Duodenal mucosa (tissue), 2 donors: Measurements from ENCODE around the gene CPLX1.
"Not testable (repeated sequence)": the region's sequence is repeated elsewhere in the genome, so short reads cannot be mapped to it uniquely, and the experiment has no call there.

ENCODE experiments used
- H3K27ac ChIP-seq: one replicate; pipeline ENCODE4 v1.7.0; 2013; ENCODE audit warnings: low read depth, low read length
- H3K27me3 ChIP-seq, 2 donors: one replicate each; pipeline ENCODE4 v1.7.0; 2013; ENCODE audit warnings: low read length in 2 of 2, control low read depth in 1 of 2; ENCODE audit not compliant: insufficient read depth in 2 of 2, control insufficient read depth in 1 of 2
- H3K36me3 ChIP-seq, 2 donors: one replicate each; pipeline ENCODE4 v1.7.0; 2013; ENCODE audit warnings: low read length in 2 of 2, control low read depth in 1 of 2; ENCODE audit not compliant: insufficient read depth in 2 of 2, control insufficient read depth in 1 of 2
- H3K4me1 ChIP-seq, 2 donors: one replicate each; pipeline ENCODE4 v1.7.0; 2013; ENCODE audit warnings: low read length in 2 of 2, control low read depth in 1 of 2; ENCODE audit not compliant: insufficient read depth in 2 of 2, control insufficient read depth in 1 of 2
- H3K4me3 ChIP-seq, 2 donors: one replicate each; pipeline ENCODE4 v1.7.0; 2013; ENCODE audit warnings: low read length in 2 of 2, low read depth in 1 of 2
- H3K9ac ChIP-seq, 2 donors: one replicate each; pipeline ENCODE4 v1.7.0; 2013; ENCODE audit warnings: low read length in 2 of 2, low read depth in 1 of 2
- H3K9me3 ChIP-seq, 2 donors: one replicate each; pipeline ENCODE4 v1.7.0; 2013; ENCODE audit warnings: low read length in 2 of 2, control low read depth in 1 of 2; ENCODE audit not compliant: control insufficient read depth in 1 of 2

The CPLX1 gene

GRCh38 chr4:777520-778262 lies 48.2 kb downstream of the CPLX1 start:
- H3K36me3 ChIP-seq: peaks cover 12 to 50% of the 10 kb centered on the region in 2 donors

GRCh38 chr4:776743-777441 lies 49.0 kb downstream of the CPLX1 start:
- no peaks in the 10 kb centered on the region for H3K27me3 ChIP-seq
- peaks cover 12 to 54% of the 10 kb centered on the region in 2 donors for H3K36me3 ChIP-seq
- no peaks in the 10 kb centered on the region for H3K9me3 ChIP-seq
- peaks cover 25 to 27% of the 10 kb centered on the region in 2 donors for H3K4me1 ChIP-seq
- H3K4me3 ChIP-seq: no peak overlapping the region
- no peak overlapping the region for H3K27ac ChIP-seq
- no peak overlapping the region for H3K9ac ChIP-seq

More at GRCh38 chr4:777520-778262, 48.2 kb downstream of the CPLX1 start:
- H3K4me1 ChIP-seq: peaks cover 31% of the 10 kb centered on the region in 2 donors
- no peak overlapping the region for H3K9ac ChIP-seq
- no peak overlapping the region for H3K27ac ChIP-seq
- no peaks in the 10 kb centered on the region for H3K27me3 ChIP-seq
- H3K9me3 ChIP-seq: no peaks in the 10 kb centered on the region
- no peak overlapping the region for H3K4me3 ChIP-seq

GRCh38 chr4:775485-775884 lies 50.4 kb downstream of the CPLX1 start:
- not testable (repeated sequence) for H3K27me3 ChIP-seq, H3K9me3 ChIP-seq, H3K27ac ChIP-seq, H3K4me3 ChIP-seq, H3K9ac ChIP-seq
- Histone ChIP-seq H3K36me3 (peaks cover 19 to 61% of the 10 kb centered on the region in 2 donors), H3K4me1 (peaks cover 24% of the 10 kb centered on the region in 2 donors)

GRCh38 chr4:774419-775092 lies 51.4 kb downstream of the CPLX1 start:
- peaks cover 14 to 15% of the 10 kb centered on the region in 2 donors for H3K4me1 ChIP-seq
- H3K27ac ChIP-seq, H3K27me3 ChIP-seq, H3K4me3 ChIP-seq, H3K9me3 ChIP-seq, H3K9ac ChIP-seq: not testable (repeated sequence)
- H3K36me3 ChIP-seq: peaks cover 27 to 63% of the 10 kb centered on the region in 2 donors

GRCh38 chr4:773214-773613 lies 52.7 kb downstream of the CPLX1 start:
- Histone ChIP-seq H3K4me1 (peaks cover 9 to 11% of the 10 kb centered on the region in 2 donors), H3K9ac (no peak overlapping the region), H3K27ac (no peak overlapping the region), H3K36me3 (peaks cover 32 to 64% of the 10 kb centered on the region in 2 donors), H3K27me3 (no peaks in the 10 kb centered on the region), H3K4me3 (no peak overlapping the region), H3K9me3 (no peaks in the 10 kb centered on the region)

GRCh38 chr4:772776-773175 lies 53.2 kb downstream of the CPLX1 start:
- Histone ChIP-seq H3K27ac (no peak overlapping the region), H3K27me3 (no peaks in the 10 kb centered on the region), H3K4me1 (peaks cover 4 to 11% of the 10 kb centered on the region in 2 donors), H3K36me3 (peaks cover 32 to 65% of the 10 kb centered on the region in 2 donors), H3K4me3 (no peak overlapping the region), H3K9me3 (no peaks in the 10 kb centered on the region), H3K9ac (no peak overlapping the region)

GRCh38 chr4:772118-772517 lies 53.8 kb downstream of the CPLX1 start:
- H3K27me3 ChIP-seq: no peaks in the 10 kb centered on the region
- H3K9ac ChIP-seq: no peak overlapping the region
- peaks cover 34 to 67% of the 10 kb centered on the region in 2 donors for H3K36me3 ChIP-seq
- H3K27ac ChIP-seq: no peak overlapping the region
- no peak overlapping the region for H3K4me3 ChIP-seq
- H3K9me3 ChIP-seq: no peaks in the 10 kb centered on the region
- H3K4me1 ChIP-seq: peaks cover 4 to 11% of the 10 kb centered on the region in 2 donors

GRCh38 chr4:771464-771863 lies 54.5 kb downstream of the CPLX1 start:
- Histone ChIP-seq H3K4me3 (no peak overlapping the region), H3K36me3 (peaks cover 32 to 68% of the 10 kb centered on the region in 2 donors), H3K4me1 (peaks cover 4 to 11% of the 10 kb centered on the region in 2 donors), H3K27ac (no peak overlapping the region), H3K9me3 (no peaks in the 10 kb centered on the region), H3K27me3 (no peaks in the 10 kb centered on the region), H3K9ac (no peak overlapping the region)

- Histone ChIP-seq H3K36me3 (peaks cover 33 to 71% of the 10 kb centered on the region in 2 donors), H3K9me3 (no peaks in the 10 kb centered on the region), H3K4me1 (peaks cover 0 to 11% of the 10 kb centered on the region in 2 donors), H3K4me3 (no peak overlapping the region), H3K27ac (no peak overlapping the region), H3K9ac (no peak overlapping the region), H3K27me3 (no peaks in the 10 kb centered on the region)
Observed at GRCh38 chr4:770022-770421, 55.9 kb downstream of the CPLX1 start.

- Histone ChIP-seq H3K9ac (no peak overlapping the region), H3K4me3 (no peak overlapping the region), H3K27ac (no peak overlapping the region), H3K9me3 (no peaks in the 10 kb centered on the region), H3K4me1 (peaks cover 0 to 11% of the 10 kb centered on the region in 2 donors), H3K27me3 (no peaks in the 10 kb centered on the region), H3K36me3 (peaks cover 33 to 69% of the 10 kb centered on the region in 2 donors)
Observed at GRCh38 chr4:769511-769910, 56.4 kb downstream of the CPLX1 start.
